Prostate gland (tissue), 2 donors: ENCODE measurements around the gene PPP2R2B. TPM values are rescaled to one million over a fixed set of nuclear protein-coding genes. Genes with fewer than 3 reads are reported as not detected.
A peak's percentile ranks its signal among the peaks of the same experiment; 100 is the strongest.

Experiments
- DNase-seq: peaks from one replicate; pipeline ENCODE4 v3.0.0-alpha.2; 2019; ENCODE audit warnings: low spot score
- H3K27ac ChIP-seq, 2 donors: fragments of 200-600 bp; sonication (generic); 2 replicates each; pipeline ENCODE4 v1.5.1; 2017 to 2019
- H3K27me3 ChIP-seq: fragments of 200-600 bp; sonication (generic); replicated peaks from 2 replicates; pipeline ENCODE4 v1.5.1; 2019; ENCODE audit not compliant: insufficient read depth
- H3K36me3 ChIP-seq, 2 donors: fragments of 200-600 bp; sonication (generic); 1 replicate in 1 of 2; 2 replicates in 1 of 2; pipeline versions ENCODE4 v1.5.1 to v1.8.1; 2017 to 2019
- H3K4me1 ChIP-seq: fragments of 200-600 bp; sonication (generic); replicated peaks from 2 replicates; pipeline ENCODE4 v1.5.1; 2019
- H3K4me3 ChIP-seq, 2 donors: fragments of 200-600 bp; sonication (generic); 2 replicates each; pipeline ENCODE4 v1.5.1; 2017 to 2019
- H3K9me3 ChIP-seq: fragments of 200-600 bp; sonication (generic); 2 replicates; pipeline ENCODE4 v1.5.1; 2017
- CTCF ChIP-seq, 4 experiments: fragments of 200-600 bp in 2 of 4; fragments of 450-650 bp in 2 of 4; sonication (generic) in 2 of 4; IDR thresholded peaks; 1 replicate in 3 of 4; 2 replicates in 1 of 4; pipeline ENCODE4 v1.5.1; 2016 to 2019; ENCODE audit warnings: antibody characterized with exemption in 4 of 4, mild to moderate bottlenecking in 2 of 4, moderate library complexity in 2 of 4
- POLR2A ChIP-seq: fragments of 450-650 bp; IDR thresholded peaks from one replicate; pipeline ENCODE4 v1.6.1; 2016; ENCODE audit warnings: antibody characterized with exemption, mild to moderate bottlenecking
- POLR2AphosphoS5 ChIP-seq: sonication (generic); formaldehyde crosslinking; IDR thresholded peaks from one replicate; pipeline ENCODE4 v1.6.1; 2017; ENCODE audit warnings: antibody characterized with exemption
- WGBS: methylation state at CpG from one replicate; pipeline ENCODE4 v1.1.5; 2018; 5-methylcytosine and 5-hydroxymethylcytosine counted together
- intact Hi-C: fragments of 100-400 bp; cut with DNase I; formaldehyde crosslinking; loops from one replicate; pipeline ENCODE4 v1.14.2; 2022
- total RNA-seq, 2 donors: library from RNA; depleted of rRNA; stranded (reverse); fragments of >200 nt; gene quantifications; one replicate each; pipeline ENCODE4 v1.1.0, GENCODE V29; 2016

PPP2R2B gene
- total RNA-seq, 2 donors from 2014 or later = 0.68 to 2.6 TPM

DNA sequence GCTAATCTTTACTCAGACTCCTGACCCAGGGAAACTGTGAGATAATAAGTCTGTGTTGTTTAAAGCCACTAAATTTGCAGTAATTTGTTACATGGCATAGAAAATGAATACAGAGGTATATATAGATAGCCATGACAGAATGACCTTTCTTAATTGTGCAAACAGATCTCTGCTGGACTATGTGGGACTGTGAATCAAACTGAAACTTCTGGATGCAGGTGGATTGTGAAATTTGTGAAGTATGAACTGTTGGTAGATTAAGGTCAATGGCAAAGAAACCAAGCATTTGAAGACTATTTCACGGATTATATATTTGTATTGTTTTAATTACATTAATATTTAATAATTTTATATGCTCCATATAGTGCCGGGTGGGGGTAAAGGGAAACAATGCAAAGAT, 310.4 kb downstream of the PPP2R2B start:
- no peak for DNase-seq
- no peak overlapping the region for H3K27ac ChIP-seq
- no peak overlapping the region for H3K4me3 ChIP-seq
- H3K4me1 ChIP-seq = no peaks in the 10 kb centered on the region
- H3K36me3 ChIP-seq = no peaks in the 10 kb centered on the region
- H3K27me3 ChIP-seq = no peaks in the 10 kb centered on the region
- H3K9me3 ChIP-seq = no peaks in the 10 kb centered on the region
- intact Hi-C loops = no loop called here
- WGBS = 89% methylated on average over 2 of the region's 2 CpGs
- TF ChIP-seq POLR2AphosphoS5 (no peak), POLR2A (no peak), CTCF (IDR thresholded peaks at IDR 0.05) (no peak)

- intact Hi-C loops = no loop called here
- TF ChIP-seq CTCF (IDR thresholded peaks at IDR 0.05) (peak in 1 of 4 experiments; percentile 29), POLR2A (no peak), POLR2AphosphoS5 (no peak)
- Histone ChIP-seq H3K4me1 (no peaks in the 10 kb centered on the region), H3K36me3 (no peaks in the 10 kb centered on the region), H3K27ac (no peak overlapping the region), H3K4me3 (no peak overlapping the region), H3K9me3 (no peaks in the 10 kb centered on the region), H3K27me3 (no peaks in the 10 kb centered on the region)
- DNase-seq = no peak
- 34% methylated on average over 7 of the region's 7 CpGs for WGBS
These were observed 312.7 kb downstream of the PPP2R2B start for GRCh38 chr5:146565764-146566367.

GRCh38 chr5:146564007-146564762, 314.4 kb downstream of the PPP2R2B start:
- Histone ChIP-seq H3K4me3 (no peak overlapping the region), H3K27me3 (no peaks in the 10 kb centered on the region), H3K36me3 (no peaks in the 10 kb centered on the region), H3K27ac (no peak overlapping the region), H3K9me3 (no peaks in the 10 kb centered on the region), H3K4me1 (no peaks in the 10 kb centered on the region)
- TF ChIP-seq POLR2AphosphoS5 = no peak
- no peak for TF ChIP-seq CTCF (IDR thresholded peaks at IDR 0.05)
- no peak for TF ChIP-seq POLR2A
- 36% methylated on average over 2 of the region's 2 CpGs for WGBS
- DNase-seq = no peak
- intact Hi-C loops = no loop called here

GRCh38 chr5:146562461-146562860, 316.1 kb downstream of the PPP2R2B start:
- H3K9me3 ChIP-seq = no peaks in the 10 kb centered on the region
- TF ChIP-seq CTCF (IDR thresholded peaks at IDR 0.05) (no peak), POLR2AphosphoS5 (no peak), POLR2A (no peak)
- H3K27me3 ChIP-seq = no peaks in the 10 kb centered on the region
- no peaks in the 10 kb centered on the region for H3K36me3 ChIP-seq
- H3K4me3 ChIP-seq = no peak overlapping the region
- H3K27ac ChIP-seq = no peak overlapping the region
- 87% methylated on average over 4 of the region's 4 CpGs for WGBS
- intact Hi-C loops = no loop called here
- H3K4me1 ChIP-seq = no peaks in the 10 kb centered on the region
- no peak for DNase-seq

- Histone ChIP-seq H3K36me3 (no peaks in the 10 kb centered on the region), H3K27ac (no peak overlapping the region), H3K27me3 (no peaks in the 10 kb centered on the region), H3K9me3 (no peaks in the 10 kb centered on the region), H3K4me3 (no peak overlapping the region), H3K4me1 (no peaks in the 10 kb centered on the region)
- intact Hi-C loops = no loop called here
- no peak for DNase-seq
- TF ChIP-seq POLR2AphosphoS5 (no peak), CTCF (IDR thresholded peaks at IDR 0.05) (no peak), POLR2A (no peak)
- WGBS = 53% methylated on average over 5 of the region's 5 CpGs
These were observed 316.8 kb downstream of the PPP2R2B start for GRCh38 chr5:146561711-146562110.
